GM12878 (cell line): Measurements from ENCODE around the gene COPZ1. TPM values are rescaled to one million over a fixed set of nuclear protein-coding genes. Genes with fewer than 3 reads are reported as not detected.

Source experiments
- ATAC-seq: fragments of 200-7000 bp; cut with Tn5 transposase; 3 replicates; pipeline ENCODE4 v1.9.1; 2020; ENCODE audit warnings: mild to moderate bottlenecking, moderate library complexity
- BruUV-seq: library from RNA; stranded (reverse); fragments of 400-500 nt; replicated peaks from 2 replicates; lab custom pipeline; 2021; lab: Mats Ljungman, UMichigan
- CTCF ChIA-PET: fragments of 300-600 bp; sonication (Branson Sonifier 250); formaldehyde crosslinking; extraction: SDS; loops from one replicate; lab custom pipeline; 2021; ENCODE audit warnings: inconsistent platforms; lab: Yijun Ruan, JAX
- POLR2A ChIA-PET: fragments of 350-600 bp; formaldehyde crosslinking; extraction: SDS; loops from one replicate; lab custom pipeline; 2021; ENCODE audit warnings: inconsistent platforms; lab: Charles Lee
- RAD21 ChIA-PET: fragments of 300-600 bp; sonication (Branson Sonifier 250); formaldehyde crosslinking; loops from one replicate; lab custom pipeline; 2023; ENCODE audit warnings: antibody characterized with exemption; ENCODE audit not compliant: unreplicated experiment; lab: Charles Lee
- SMC1A ChIA-PET: fragments of 300-600 bp; sonication (Branson Sonifier 250); formaldehyde crosslinking; loops from one replicate; lab custom pipeline; 2023; ENCODE audit not compliant: unreplicated experiment, uncharacterized antibody; lab: Charles Lee
- DNase-seq: peaks from one replicate; pipeline ENCODE4 v3.0.0-alpha.2; 2011; ENCODE audit warnings: low read depth, low spot score
- FAIRE-seq: peaks from 3 replicates; lab custom pipeline; 2011; peaks lifted over from hg19 to GRCh38; lab: Jason Lieb, UNC
- H2AFZ ChIP-seq: 2 replicates; pipeline ENCODE4 v1.6.0; 2011; ENCODE audit warnings: low read depth, low read length, control low read depth; ENCODE audit not compliant: control insufficient read depth
- H3K27ac ChIP-seq: 2 replicates; pipeline ENCODE4 v1.5.1; 2011; ENCODE audit warnings: control low read depth; ENCODE audit not compliant: control insufficient read depth, insufficient read depth
- H3K27me3 ChIP-seq, 2 experiments: replicated peaks in 1 of 2; 2 replicates each; pipeline versions ENCODE4 v1.6.0 to v1.6.1; 2011; ENCODE audit warnings: low read length in 1 of 2; ENCODE audit not compliant: control insufficient read depth in 2 of 2, insufficient read depth in 2 of 2
- H3K36me3 ChIP-seq, 2 experiments: 2 replicates each; pipeline ENCODE4 v1.5.1; 2011; ENCODE audit warnings: low read length in 1 of 2; ENCODE audit not compliant: control insufficient read depth in 2 of 2, insufficient read depth in 2 of 2
- H3K4me1 ChIP-seq: 2 replicates; pipeline ENCODE4 v1.6.1; 2011; ENCODE audit warnings: mild to moderate bottlenecking, low read length, moderate library complexity, mixed read lengths; ENCODE audit not compliant: control insufficient read depth, insufficient read depth
- H3K4me2 ChIP-seq: 2 replicates; pipeline ENCODE4 v1.6.0; 2011; ENCODE audit warnings: control low read depth; ENCODE audit not compliant: control insufficient read depth, insufficient read depth
- H3K4me3 ChIP-seq: fragments of 200-600 bp; sonication (generic); 2 replicates; pipeline ENCODE4 v1.5.1; 2016
- H3K79me2 ChIP-seq: 2 replicates; pipeline ENCODE4 v1.6.0; 2011; ENCODE audit warnings: low read length; ENCODE audit not compliant: control insufficient read depth, insufficient read depth
- H3K9ac ChIP-seq: 2 replicates; pipeline ENCODE4 v1.8.0; 2011; ENCODE audit warnings: low read length, control low read depth, mixed read lengths; ENCODE audit not compliant: control insufficient read depth, insufficient read depth
- H3K9me3 ChIP-seq: replicated peaks from 3 replicates; pipeline ENCODE4 v1.5.1; 2011; ENCODE audit warnings: mild to moderate bottlenecking, low read length; ENCODE audit not compliant: control insufficient read depth, insufficient read depth
- H4K20me1 ChIP-seq: 2 replicates; pipeline ENCODE4 v1.6.0; 2011; ENCODE audit not compliant: control insufficient read depth, insufficient read depth
- BACH1 ChIP-seq: fragments of 450-650 bp; IDR thresholded peaks from 2 replicates; pipeline ENCODE4 v1.6.1; 2017; ENCODE audit warnings: mild to moderate bottlenecking, borderline replicate concordance
- CBX3 ChIP-seq: fragments of 200-600 bp; sonication (generic); IDR thresholded peaks from 2 replicates; pipeline ENCODE4 v1.6.1; 2016; ENCODE audit warnings: low read depth, borderline replicate concordance
- CBX5 ChIP-seq: sonication (generic); IDR thresholded peaks from 2 replicates; pipeline ENCODE4 v1.6.1; 2016; ENCODE audit warnings: low read depth, moderate library complexity, mild to moderate bottlenecking, inconsistent platforms
- CHD2 ChIP-seq: IDR thresholded peaks from 2 replicates; pipeline ENCODE4 v1.6.1; 2011; ENCODE audit warnings: low read depth, low read length, improper control_type of control experiment, borderline replicate concordance
- CREM ChIP-seq: IDR thresholded peaks from 2 replicates; pipeline ENCODE4 v1.6.1; 2014; ENCODE audit warnings: antibody characterized with exemption, low read depth
- FOXM1 ChIP-seq: IDR thresholded peaks from 2 replicates; pipeline ENCODE4 v1.6.1; 2012; ENCODE audit warnings: low read depth, mild to moderate bottlenecking, inconsistent platforms, low read length, moderate library complexity
- GATAD2B ChIP-seq: fragments of 450-650 bp; conservative IDR thresholded peaks from 2 replicates; pipeline ENCODE4 v1.6.1; 2017; ENCODE audit warnings: low read depth, mild to moderate bottlenecking, moderate library complexity
- KDM1A ChIP-seq: fragments of 200-600 bp; sonication (generic); IDR thresholded peaks from 2 replicates; pipeline ENCODE4 v1.6.1; 2016; ENCODE audit warnings: borderline replicate concordance
- MTA2 ChIP-seq: fragments of 450-650 bp; IDR thresholded peaks from 2 replicates; pipeline ENCODE4 v1.6.1; 2016; ENCODE audit warnings: low read depth, mild to moderate bottlenecking, moderate library complexity
- PAX8 ChIP-seq: fragments of 450-650 bp; IDR thresholded peaks from 2 replicates; pipeline ENCODE4 v1.6.1; 2017; ENCODE audit warnings: mild to moderate bottlenecking, moderate library complexity
- RELA ChIP-seq: fragments of 450-650 bp; IDR thresholded peaks from 2 replicates; pipeline ENCODE4 v1.8.0; 2014; ENCODE audit warnings: borderline replicate concordance; ENCODE audit not compliant: partially characterized antibody
- SP1 ChIP-seq: IDR thresholded peaks from one replicate; pipeline ENCODE4 v1.6.1; 2011; ENCODE audit warnings: low read depth, low read length
- SREBF2 ChIP-seq: IDR thresholded peaks from 2 replicates; pipeline ENCODE4 v1.6.1; 2012; ENCODE audit warnings: mild to moderate bottlenecking, low read length
- ZNF24 ChIP-seq: fragments of 450-650 bp; IDR thresholded peaks from 2 replicates; pipeline ENCODE4 v1.6.1; 2017; ENCODE audit warnings: antibody characterized with exemption, mild to moderate bottlenecking
- WGBS: methylation state at CpG from one replicate; pipeline ENCODE4 v1.1.6; 2016; ENCODE audit warnings: low lambda C conversion rate; ENCODE audit not compliant: insufficient replicate concordance, insufficient coverage; ENCODE audit errors: missing lambda C conversion rate; 5-methylcytosine and 5-hydroxymethylcytosine counted together
- in situ Hi-C: fragments of 300-500 bp; cut with MboI; formaldehyde crosslinking; loops from 9 replicates; pipeline ENCODE4 v1.14.3; 2018; ENCODE audit warnings: mixed read lengths
- intact Hi-C: fragments of 100-400 bp; cut with micrococcal nuclease; formaldehyde crosslinking; loops from one replicate; pipeline ENCODE4 v1.14.2; 2022; ENCODE audit not compliant: unreplicated experiment
- polyA plus RNA-seq, 11 experiments: library from polyadenylated mRNA; depleted of rRNA in 4 of 11; unstranded in 6 of 11; stranded (reverse) in 5 of 11; fragments of >200 nt; fragmentation: Nextera tagmentation in 4 of 11; fragmentation: Illumina TruSeq in 1 of 11; extraction: Ambion mirVana in 4 of 11; extraction: Trizol in 1 of 11; gene quantifications; 1 replicate in 1 of 11; 2 replicates in 10 of 11; pipeline versions ENCODE4 v1.2.1 to v1.2.3, GENCODE V29; 2011 to 2016; ENCODE audit warnings: inconsistent platforms in 2 of 11, missing spikeins in 2 of 11, low read depth in 1 of 11
- total RNA-seq, 4 experiments: library from RNA; depleted of rRNA in 3 of 4; stranded (reverse); fragments of >200 nt in 3 of 4; fragmentation: Illumina TruSeq in 1 of 4; extraction: Trizol in 1 of 4; gene quantifications; 2 replicates each; pipeline versions ENCODE4 v1.2.1 to v1.2.3, GENCODE V29; 2013 to 2021
- TF ChIP-seq, protein P1 (sequence below): fragments of 450-650 bp; IDR thresholded peaks from 2 replicates; pipeline ENCODE4 v1.6.1; 2018; ENCODE audit warnings: mild to moderate bottlenecking, low read depth, moderate library complexity; ENCODE audit not compliant: partially characterized antibody
- TF ChIP-seq, protein P2 (sequence below): fragments of 450-650 bp; IDR thresholded peaks from 2 replicates; pipeline ENCODE4 v1.6.1; 2017; ENCODE audit warnings: low read depth, mild to moderate bottlenecking, moderate library complexity

COPZ1 gene
- total and polyA plus RNA-seq, 10 of the 15 experiments (the other 5 are each of a cell fraction or from before 2014, with no cell fraction given): 112 to 378 (median 184) TPM

DNA sequence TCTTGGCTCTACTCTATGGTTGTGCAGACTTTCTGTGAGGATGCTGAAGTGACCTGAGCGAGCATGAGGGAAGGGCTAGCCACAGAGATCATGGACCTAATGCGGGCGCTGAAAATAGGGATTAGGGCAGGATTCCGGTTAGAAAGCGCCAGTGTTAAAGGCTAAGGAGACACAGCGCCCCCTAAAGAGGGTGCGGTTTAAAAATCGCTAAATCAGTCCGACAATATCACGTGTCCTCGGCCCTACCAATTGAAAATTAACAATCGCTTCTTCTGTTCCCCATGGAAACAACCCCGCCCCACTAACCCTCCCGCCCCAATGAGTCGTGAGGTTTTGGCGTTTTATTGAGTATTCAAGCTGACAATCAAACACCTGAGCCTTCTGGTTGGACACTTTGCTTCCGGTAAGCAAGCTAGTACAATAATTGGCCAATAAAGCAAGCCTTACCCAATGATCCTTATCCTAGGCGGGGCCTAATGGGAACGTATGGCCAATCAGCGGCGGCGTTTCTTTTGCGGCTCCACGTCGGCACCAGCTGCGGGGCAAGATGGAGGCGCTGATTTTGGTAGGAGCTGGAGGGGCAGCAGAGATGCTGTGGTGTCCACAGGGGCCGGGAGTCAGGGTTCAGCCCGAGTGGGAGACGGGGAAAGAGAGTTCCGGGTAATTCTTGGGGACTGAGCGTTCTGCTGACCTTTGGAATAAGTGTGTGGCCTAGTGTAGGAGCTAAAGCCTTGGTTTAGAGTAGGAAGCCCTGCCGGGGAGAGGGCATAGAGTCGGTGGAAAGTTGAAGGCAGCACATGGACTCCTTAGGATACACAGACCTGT is at the start of gene COPZ1 (continued):
- TF ChIP-seq RELA (no peak), SP1 (peak; percentile 99), PAX8 (peak; percentile 84; the same call in 1 of the 2 replicates), CHD2 (peak; percentile 94), BACH1 (peak; percentile 60), CREM (peak; percentile 91)
- TF ChIP-seq, all 136 proteins: peak for 59

DNA sequence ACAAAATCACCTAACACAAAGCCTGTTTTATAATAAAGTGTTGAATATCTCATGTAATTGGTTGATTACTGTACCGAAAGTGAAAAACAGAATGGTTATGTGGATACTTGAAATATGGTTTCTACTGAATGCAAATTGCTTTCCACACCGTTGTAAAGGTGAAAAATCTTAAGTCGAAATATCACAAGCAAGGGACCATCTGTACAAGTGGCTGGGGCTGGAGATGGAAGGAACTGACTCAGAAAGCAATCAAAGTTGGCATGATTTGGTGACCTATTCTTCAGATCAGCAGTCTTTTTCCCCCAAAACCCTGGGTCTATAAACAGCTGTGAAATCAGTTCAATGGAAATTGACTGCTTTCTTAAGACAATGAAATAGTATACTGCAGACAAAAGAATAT is 48.6 kb upstream of the COPZ1 start:
- peak overlapping the region; percentile 87 for H3K4me2 ChIP-seq
- H4K20me1 ChIP-seq: no peaks in the 10 kb centered on the region
- H3K9ac ChIP-seq: no peak overlapping the region
- TF ChIP-seq MTA2 (no peak), KDM1A (no peak), SREBF2 (no peak), GATAD2B (no peak), FOXM1 (no peak), CBX3 (no peak), ZNF24 (no peak), CBX5 (no peak)
- TF ChIP-seq, protein P1, sequence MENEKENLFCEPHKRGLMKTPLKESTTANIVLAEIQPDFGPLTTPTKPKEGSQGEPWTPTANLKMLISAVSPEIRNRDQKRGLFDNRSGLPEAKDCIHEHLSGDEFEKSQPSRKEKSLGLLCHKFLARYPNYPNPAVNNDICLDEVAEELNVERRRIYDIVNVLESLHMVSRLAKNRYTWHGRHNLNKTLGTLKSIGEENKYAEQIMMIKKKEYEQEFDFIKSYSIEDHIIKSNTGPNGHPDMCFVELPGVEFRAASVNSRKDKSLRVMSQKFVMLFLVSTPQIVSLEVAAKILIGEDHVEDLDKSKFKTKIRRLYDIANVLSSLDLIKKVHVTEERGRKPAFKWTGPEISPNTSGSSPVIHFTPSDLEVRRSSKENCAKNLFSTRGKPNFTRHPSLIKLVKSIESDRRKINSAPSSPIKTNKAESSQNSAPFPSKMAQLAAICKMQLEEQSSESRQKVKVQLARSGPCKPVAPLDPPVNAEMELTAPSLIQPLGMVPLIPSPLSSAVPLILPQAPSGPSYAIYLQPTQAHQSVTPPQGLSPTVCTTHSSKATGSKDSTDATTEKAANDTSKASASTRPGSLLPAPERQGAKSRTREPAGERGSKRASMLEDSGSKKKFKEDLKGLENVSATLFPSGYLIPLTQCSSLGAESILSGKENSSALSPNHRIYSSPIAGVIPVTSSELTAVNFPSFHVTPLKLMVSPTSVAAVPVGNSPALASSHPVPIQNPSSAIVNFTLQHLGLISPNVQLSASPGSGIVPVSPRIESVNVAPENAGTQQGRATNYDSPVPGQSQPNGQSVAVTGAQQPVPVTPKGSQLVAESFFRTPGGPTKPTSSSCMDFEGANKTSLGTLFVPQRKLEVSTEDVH: no peak
- TF ChIP-seq, protein P2, sequence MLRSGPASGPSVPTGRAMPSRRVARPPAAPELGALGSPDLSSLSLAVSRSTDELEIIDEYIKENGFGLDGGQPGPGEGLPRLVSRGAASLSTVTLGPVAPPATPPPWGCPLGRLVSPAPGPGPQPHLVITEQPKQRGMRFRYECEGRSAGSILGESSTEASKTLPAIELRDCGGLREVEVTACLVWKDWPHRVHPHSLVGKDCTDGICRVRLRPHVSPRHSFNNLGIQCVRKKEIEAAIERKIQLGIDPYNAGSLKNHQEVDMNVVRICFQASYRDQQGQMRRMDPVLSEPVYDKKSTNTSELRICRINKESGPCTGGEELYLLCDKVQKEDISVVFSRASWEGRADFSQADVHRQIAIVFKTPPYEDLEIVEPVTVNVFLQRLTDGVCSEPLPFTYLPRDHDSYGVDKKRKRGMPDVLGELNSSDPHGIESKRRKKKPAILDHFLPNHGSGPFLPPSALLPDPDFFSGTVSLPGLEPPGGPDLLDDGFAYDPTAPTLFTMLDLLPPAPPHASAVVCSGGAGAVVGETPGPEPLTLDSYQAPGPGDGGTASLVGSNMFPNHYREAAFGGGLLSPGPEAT: no peak
- FAIRE-seq (peak; percentile 52), DNase-seq (no peak), ATAC-seq (no peak)
- RAD21 ChIA-PET: no interaction called here
- peaks cover 81% of the 10 kb centered on the region for H3K79me2 ChIP-seq
- H3K27ac ChIP-seq: no peak overlapping the region
- intact Hi-C loops (loop anchor here (2.0 kb wide), 1 partner anchor 18 kb away; no protein-coding TSS in a partner anchor), in situ Hi-C loops (no loop called here)
- BruUV-seq: no TSS peak
- peaks cover 25% of the 10 kb centered on the region for H3K4me1 ChIP-seq
- peak overlapping the region; percentile 76; the same call in 1 of the 2 replicates for H3K4me3 ChIP-seq
- SMC1A ChIA-PET: interaction anchor here (1.0 to 1.3 kb wide), 3 partner anchors 21 to 28 kb away, joined by 3 to 5 read pairs (median 5); no protein-coding TSS in a partner anchor
- H3K27me3 ChIP-seq: no peaks in the 10 kb centered on the region
- no peak overlapping the region for H2AFZ ChIP-seq
- H3K9me3 ChIP-seq: no peaks in the 10 kb centered on the region
- POLR2A ChIA-PET: interaction anchor here (0.6 to 1.6 kb wide), 2 partner anchors 14 to 81 kb away, joined by 3 read pairs; no protein-coding TSS in a partner anchor
- CTCF ChIA-PET: interaction anchor here (1.0 to 8.4 kb wide), 6 partner anchors 10 to 60 kb away, joined by 3 to 49 read pairs (median 3); partner anchors contain the start of gene COPZ1
- peaks cover 0 to 3% of the 10 kb centered on the region in 2 experiments; a peak in 1 of 4 replicates for H3K36me3 ChIP-seq
- WGBS: 35% methylated on average over 3 of the region's 3 CpGs
